K562 (cell line): Measurements from ENCODE around the gene MYO1D. TPM values are rescaled to one million over a fixed set of nuclear protein-coding genes. Genes with fewer than 3 reads are reported as not detected.

Experiments used
- ATAC-seq: fragments of 200-7000 bp; cut with Tn5 transposase; 3 replicates; pipeline ENCODE4 v1.9.1; 2020; ENCODE audit warnings: moderate library complexity
- BruUV-seq: library from RNA; stranded (reverse); fragments of 400-500 nt; replicated peaks from 2 replicates; lab custom pipeline; 2021; lab: Mats Ljungman, UMichigan
- CTCF ChIA-PET: fragments of 300-600 bp; formaldehyde crosslinking; extraction: SDS; loops from one replicate; lab custom pipeline; 2021; ENCODE audit warnings: low intra/inter-chr PET ratio; lab: Yijun Ruan, JAX
- POLR2A ChIA-PET: fragments of 300-600, 350-650 bp; sonication (Branson Sonifier 250); formaldehyde crosslinking; extraction: SDS; loops from one replicate; lab custom pipeline; 2021; ENCODE audit warnings: antibody characterized with exemption, inconsistent platforms; lab: Yijun Ruan, JAX
- DNase-seq, 4 experiments: peaks; one replicate each; pipeline versions ENCODE4 v3.0.0 to v3.0.0-alpha.2; 2011 to 2018; ENCODE audit warnings: low spot score in 3 of 4, mixed read lengths in 3 of 4; ENCODE audit errors: extremely low read depth in 1 of 4
- FAIRE-seq: peaks from 2 replicates; lab custom pipeline; 2011; peaks lifted over from hg19 to GRCh38; lab: Jason Lieb, UNC
- H2AFZ ChIP-seq: 2 replicates; pipeline ENCODE4 v1.6.0; 2011; ENCODE audit warnings: low read depth, low read length, control low read depth, inconsistent platforms
- H3K27ac ChIP-seq: fragments of 200-600 bp; 3 replicates; pipeline ENCODE4 v1.8.0; 2011; ENCODE audit warnings: low read depth, mild to moderate bottlenecking, control low read depth, inconsistent platforms, low read length, moderate library complexity, mixed read lengths; ENCODE audit errors: extremely low read depth
- H3K27me3 ChIP-seq, 2 experiments: fragments of 300-600 bp in 1 of 2; 2 replicates in 1 of 2; 3 replicates in 1 of 2; pipeline versions ENCODE4 v1.6.0 to v1.8.0; 2011; ENCODE audit warnings: inconsistent platforms in 2 of 2, low read length in 2 of 2, mild to moderate bottlenecking in 1 of 2, mixed read lengths in 1 of 2, moderate library complexity in 1 of 2; ENCODE audit not compliant: control insufficient read depth in 2 of 2, insufficient read depth in 2 of 2
- H3K36me3 ChIP-seq: fragments of 300-600 bp; 3 replicates; pipeline ENCODE4 v1.8.0; 2011; ENCODE audit warnings: mild to moderate bottlenecking, low read length, inconsistent platforms; ENCODE audit not compliant: control insufficient read depth, insufficient read depth
- H3K4me1 ChIP-seq, 2 experiments: fragments of 200-600 bp in 1 of 2; replicated peaks in 1 of 2; 2 replicates in 1 of 2; 3 replicates in 1 of 2; pipeline versions ENCODE4 v1.5.1 to v1.8.0; 2011; ENCODE audit warnings: inconsistent platforms in 2 of 2, low read length in 2 of 2, mild to moderate bottlenecking in 1 of 2, mixed read lengths in 1 of 2, moderate library complexity in 1 of 2; ENCODE audit not compliant: control insufficient read depth in 2 of 2, insufficient read depth in 2 of 2
- H3K4me2 ChIP-seq: 2 replicates; pipeline ENCODE4 v1.6.1; 2011; ENCODE audit warnings: low read length, control low read depth, inconsistent platforms, mixed read lengths; ENCODE audit not compliant: insufficient read depth
- H3K4me3 ChIP-seq: fragments of 200-600 bp; sonication (generic), shearing (Covaris generic); 2 replicates; pipeline ENCODE4 v1.5.1; 2016; ENCODE audit warnings: control low read depth, inconsistent platforms
- H3K79me2 ChIP-seq: fragments of 200-600 bp; 3 replicates; pipeline ENCODE4 v1.8.0; 2011; ENCODE audit warnings: low read length, inconsistent platforms; ENCODE audit not compliant: control insufficient read depth, insufficient read depth
- H3K9ac ChIP-seq, 2 experiments: 2 replicates each; pipeline versions ENCODE4 v1.6.0 to v1.6.1; 2011; ENCODE audit warnings: low read depth in 2 of 2, low read length in 2 of 2, control low read depth in 1 of 2, inconsistent platforms in 1 of 2, mild to moderate bottlenecking in 1 of 2, mixed read lengths in 1 of 2; ENCODE audit not compliant: insufficient read depth in 1 of 2
- H3K9me1 ChIP-seq: one replicate; pipeline ENCODE4 v1.6.0; 2011; ENCODE audit warnings: inconsistent platforms, mild to moderate bottlenecking, low read length, moderate library complexity; ENCODE audit not compliant: control insufficient read depth, insufficient read depth
- H3K9me3 ChIP-seq: replicated peaks from 2 replicates; pipeline ENCODE4 v1.5.1; 2011; ENCODE audit warnings: low read depth, low read length, inconsistent platforms; ENCODE audit not compliant: control insufficient read depth, insufficient read depth
- H4K20me1 ChIP-seq: replicated peaks from 2 replicates; pipeline ENCODE4 v1.6.1; 2011; ENCODE audit warnings: low read length, inconsistent platforms, mixed read lengths; ENCODE audit not compliant: control insufficient read depth, insufficient read depth
- CREB3 ChIP-seq: fragments of 450-650 bp; conservative IDR thresholded peaks from 2 replicates; pipeline ENCODE4 v1.6.1; 2016; ENCODE audit warnings: missing genetic modification characterization, low read depth, mild to moderate bottlenecking, missing compliant biosample characterization, moderate library complexity
- CREB5 ChIP-seq: fragments of 250-450 bp; sonication (Bioruptor Pico); IDR thresholded peaks from 2 replicates; pipeline ENCODE4 v1.5.0; 2020; ENCODE audit warnings: mild to moderate bottlenecking
- ESRRA ChIP-seq: fragments of 450-650 bp; IDR thresholded peaks from 2 replicates; pipeline ENCODE4 v1.6.1; 2014; ENCODE audit warnings: low read depth, mild to moderate bottlenecking, moderate library complexity, borderline replicate concordance
- GATAD2A ChIP-seq: fragments of 450-650 bp; IDR thresholded peaks from 2 replicates; pipeline ENCODE4 v1.6.1; 2017
- NR2C1 ChIP-seq, 2 experiments: fragments of 450-650 bp; IDR thresholded peaks; 2 replicates each; pipeline ENCODE4 v1.6.1; 2017; ENCODE audit warnings: mild to moderate bottlenecking in 2 of 2, antibody characterized with exemption in 1 of 2, inconsistent platforms in 1 of 2, missing compliant biosample characterization in 1 of 2, missing genetic modification characterization in 1 of 2
- PHB ChIP-seq: fragments of 250-450 bp; sonication (Bioruptor Pico); IDR thresholded peaks from 2 replicates; pipeline ENCODE4 v1.5.0; 2021
- PKNOX1 ChIP-seq: fragments of 450-650 bp; IDR thresholded peaks from 2 replicates; pipeline ENCODE4 v1.6.1; 2016
- RAD51 ChIP-seq: fragments of 450-650 bp; IDR thresholded peaks from 2 replicates; pipeline ENCODE4 v1.7.1; 2016; ENCODE audit warnings: low read depth, mild to moderate bottlenecking, borderline replicate concordance
- TAF9B ChIP-seq: fragments of 450-650 bp; IDR thresholded peaks from 2 replicates; pipeline ENCODE4 v1.6.1; 2018; ENCODE audit warnings: mild to moderate bottlenecking; ENCODE audit not compliant: partially characterized antibody
- USF2 ChIP-seq: sonication (generic); formaldehyde crosslinking; IDR thresholded peaks from 2 replicates; pipeline ENCODE4 v1.5.0; 2020; ENCODE audit warnings: missing genetic modification reagents
- VEZF1 ChIP-seq: fragments of 200-800 bp; sonication (Bioruptor generic); IDR thresholded peaks from 2 replicates; pipeline ENCODE4 v1.6.1; 2017; ENCODE audit warnings: missing genetic modification characterization, missing compliant biosample characterization
- ZNF224 ChIP-seq: sonication (generic); formaldehyde crosslinking; IDR thresholded peaks from 2 replicates; pipeline ENCODE4 v1.8.0; 2022; ENCODE audit warnings: mild to moderate bottlenecking, missing genetic modification reagents
- WGBS: fragments of 100-300 bp; shearing (Covaris generic); methylation state at CpG from one replicate; pipeline ENCODE4 v1.1.6; 2016; ENCODE audit warnings: low coverage, mixed read lengths; ENCODE audit not compliant: insufficient coverage; ENCODE audit errors: missing lambda C conversion rate; 5-methylcytosine and 5-hydroxymethylcytosine counted together
- in situ Hi-C: fragments of 300-500 bp; cut with MboI; formaldehyde crosslinking; loops from 4 replicates; pipeline ENCODE4 v1.15.0; 2018; ENCODE audit warnings: inconsistent platforms, mixed read lengths
- intact Hi-C: fragments of 100-400 bp; cut with micrococcal nuclease; formaldehyde crosslinking; loops from 2 replicates; pipeline ENCODE4 v1.14.2; 2022
- polyA plus RNA-seq, 8 experiments: library from polyadenylated mRNA; depleted of rRNA in 4 of 8; stranded (reverse) in 5 of 8; unstranded in 3 of 8; fragments of >200 nt; fragmentation: Nextera tagmentation in 2 of 8; fragmentation: Illumina TruSeq in 1 of 8; extraction: Ambion mirVana in 2 of 8; extraction: Trizol in 1 of 8; gene quantifications; 2 replicates each; pipeline versions ENCODE4 v1.2.1 to v1.2.3, GENCODE V29; 2011 to 2014; ENCODE audit warnings: inconsistent platforms in 1 of 8, missing spikeins in 1 of 8
- total RNA-seq, 7 experiments: library from RNA; depleted of rRNA in 6 of 7; stranded (reverse); fragments of >200 nt in 6 of 7; fragmentation: Illumina TruSeq in 2 of 7; extraction: Trizol in 2 of 7; gene quantifications; 2 replicates each; pipeline versions ENCODE4 v1.2.1 to v1.2.3, GENCODE V29; 2011 to 2021; ENCODE audit warnings: low replicate concordance in 1 of 7

MYO1D gene
- total and polyA plus RNA-seq, 9 of the 15 experiments (the other 6 are each of a cell fraction or from before 2014, with no cell fraction given) = 2.1 to 71.2 (median 45.4) TPM

- ChIA-PET POLR2A (no interaction called here), CTCF (no interaction called here)
- Histone ChIP-seq H2AFZ (no peak overlapping the region), H3K27me3 (no peaks in the 10 kb centered on the region), H3K4me2 (no peak overlapping the region), H4K20me1 (no peaks in the 10 kb centered on the region), H3K9ac (no peak overlapping the region), H3K9me3 (no peaks in the 10 kb centered on the region), H3K4me1 (no peaks in the 10 kb centered on the region; a peak in 2 of 5 replicates), H3K4me3 (no peak overlapping the region), H3K79me2 (no peaks in the 10 kb centered on the region), H3K9me1 (no peaks in the 10 kb centered on the region), H3K27ac (no peak overlapping the region), H3K36me3 (no peaks in the 10 kb centered on the region)
- TF ChIP-seq GATAD2A = no peak
- peak; percentile 30; the same call in 1 of the 2 replicates for TF ChIP-seq NR2C1 (IDR thresholded peaks at IDR 0.05)
- no peak for TF ChIP-seq NR2C1 (tag; IDR thresholded peaks at IDR 0.05)
- TF ChIP-seq ESRRA = 0 out of 2 replicates have a peak, but pooled peaks have one; percentile 22
- TF ChIP-seq VEZF1 (CRISPR knock-in tag) = no peak
- peak; percentile 27 for TF ChIP-seq TAF9B
- TF ChIP-seq RAD51 = 0 out of 2 replicates have a peak, but pooled peaks have one; percentile 34
- no peak for TF ChIP-seq PHB (CRISPR knock-in tag)
- TF ChIP-seq CREB5 (CRISPR knock-in tag) = no peak
- peak; percentile 22; the same call in 1 of the 2 replicates for TF ChIP-seq PKNOX1
- TF ChIP-seq CREB3 (tag) = no peak
- TF ChIP-seq ZNF224 (CRISPR knock-in tag) = no peak
- TF ChIP-seq USF2 (CRISPR knock-in tag) = peak; percentile 42
- intact Hi-C loops (no loop called here), in situ Hi-C loops (no loop called here)
- no TSS peak for BruUV-seq
- ATAC-seq (peak; percentile 86), DNase-seq (peak; percentile 28 to 54 (median 41)), FAIRE-seq (peak; percentile 72)
- 62% methylated on average over 4 of the region's 4 CpGs for WGBS
Measured at GRCh38 chr17:32558997-32559650, 317.8 kb downstream of the MYO1D start.
